GM23338 (cell line): ENCODE data around the gene KCTD2. TPM values are rescaled to one million over a fixed set of nuclear protein-coding genes. Genes with fewer than 3 reads are reported as not detected.
A peak's percentile ranks its signal among the peaks of the same experiment; 100 is the strongest.

Source experiments
- ATAC-seq: fragments of 200-7000 bp; cut with Tn5 transposase; 3 replicates; pipeline ENCODE4 v1.9.1; 2020
- DNase-seq: peaks from one replicate; pipeline ENCODE4 v3.0.0-alpha.2; 2015; ENCODE audit warnings: low spot score
- H2AFZ ChIP-seq: fragments of 200-600 bp; sonication (generic); 2 replicates; pipeline ENCODE4 v1.8.0; 2016; ENCODE audit warnings: antibody characterized with exemption, mild to moderate bottlenecking, moderate library complexity
- H3F3A ChIP-seq: fragments of 200-600 bp; sonication (generic); replicated peaks from 2 replicates; pipeline ENCODE4 v1.8.0; 2017; ENCODE audit warnings: antibody characterized with exemption, mixed run types, low read depth
- H3K27ac ChIP-seq: fragments of 200-600 bp; sonication (generic); 2 replicates; pipeline ENCODE4 v1.6.1; 2016; ENCODE audit warnings: low read depth
- H3K27me3 ChIP-seq: fragments of 200-600 bp; sonication (generic); 2 replicates; pipeline ENCODE4 v1.8.0; 2016; ENCODE audit warnings: mild to moderate bottlenecking, mixed run types, moderate library complexity; ENCODE audit not compliant: insufficient read depth
- H3K36me3 ChIP-seq: fragments of 200-600 bp; sonication (generic); 2 replicates; pipeline ENCODE4 v1.8.0; 2016; ENCODE audit warnings: mild to moderate bottlenecking; ENCODE audit not compliant: insufficient read depth
- H3K4me1 ChIP-seq: fragments of 200-600 bp; sonication (generic); 2 replicates; pipeline ENCODE4 v1.8.0; 2016; ENCODE audit warnings: mild to moderate bottlenecking, moderate library complexity; ENCODE audit not compliant: insufficient read depth
- H3K4me2 ChIP-seq: fragments of 200-600 bp; sonication (generic); 2 replicates; pipeline ENCODE4 v1.7.1; 2017; ENCODE audit warnings: mixed run types
- H3K4me3 ChIP-seq: fragments of 200-600 bp; sonication (generic); 2 replicates; pipeline ENCODE4 v1.6.1; 2016; ENCODE audit warnings: mixed run types
- H3K79me2 ChIP-seq: fragments of 200-600 bp; sonication (generic); replicated peaks from 2 replicates; pipeline ENCODE4 v1.8.0; 2017; ENCODE audit warnings: mild to moderate bottlenecking; ENCODE audit not compliant: insufficient read depth
- H3K9me2 ChIP-seq: fragments of 200-600 bp; sonication (generic); 2 replicates; pipeline ENCODE4 v1.8.0; 2017; ENCODE audit not compliant: insufficient read depth
- H4K20me1 ChIP-seq: fragments of 200-600 bp; sonication (generic); replicated peaks from 2 replicates; pipeline ENCODE4 v1.8.0; 2017; ENCODE audit warnings: mild to moderate bottlenecking; ENCODE audit not compliant: insufficient read depth
- H3K27ac Mint-ChIP-seq: 2 replicates; pipeline ENCODE4 v1.8.0; 2020; ENCODE audit warnings: inconsistent platforms, mild to moderate bottlenecking, moderate library complexity, mixed read lengths
- H3K27me3 Mint-ChIP-seq: 3 replicates; pipeline ENCODE4 v1.8.0; 2022; ENCODE audit warnings: low read depth, mild to moderate bottlenecking, moderate library complexity, mixed read lengths, inconsistent platforms; ENCODE audit not compliant: insufficient read depth, poor library complexity
- H3K36me3 Mint-ChIP-seq: 3 replicates; pipeline ENCODE4 v1.8.0; 2021; ENCODE audit warnings: low read depth, mild to moderate bottlenecking, inconsistent platforms, moderate library complexity, mixed read lengths
- H3K4me1 Mint-ChIP-seq: 3 replicates; pipeline ENCODE4 v1.8.0; 2020; ENCODE audit warnings: mild to moderate bottlenecking, inconsistent platforms, mixed read lengths
- H3K4me3 Mint-ChIP-seq: 3 replicates; pipeline ENCODE4 v1.8.0; 2021; ENCODE audit warnings: moderate library complexity, mild to moderate bottlenecking, inconsistent platforms, mixed read lengths
- H3K9me3 Mint-ChIP-seq: 3 replicates; pipeline ENCODE4 v1.8.0; 2020; ENCODE audit warnings: moderate library complexity, mild to moderate bottlenecking, inconsistent platforms, mixed read lengths
- CREB1 ChIP-seq: fragments of 250-450 bp; sonication (Bioruptor Pico); IDR thresholded peaks from 2 replicates; pipeline ENCODE4 v1.5.0; 2020; ENCODE audit warnings: low read depth, mild to moderate bottlenecking, moderate library complexity
- ETS1 ChIP-seq: IDR thresholded peaks from 2 replicates; pipeline ENCODE4 v1.6.1; 2016; ENCODE audit warnings: antibody characterized with exemption
- EZH2 ChIP-seq: fragments of 200-600 bp; sonication (generic); IDR thresholded peaks from one replicate; pipeline ENCODE4 v1.8.0; 2017; ENCODE audit warnings: antibody characterized with exemption, mild to moderate bottlenecking, low read depth; ENCODE audit not compliant: unreplicated experiment
- EZH2phosphoT487 ChIP-seq: fragments of 200-600 bp; sonication (generic); IDR thresholded peaks from one replicate; pipeline ENCODE4 v1.8.1; 2018; ENCODE audit warnings: antibody characterized with exemption; ENCODE audit not compliant: unreplicated experiment
- JUNB ChIP-seq: IDR thresholded peaks from one replicate; pipeline ENCODE4 v1.6.1; 2016; ENCODE audit warnings: antibody characterized with exemption; ENCODE audit not compliant: unreplicated experiment
- POLR2AphosphoS5 ChIP-seq: IDR thresholded peaks from 2 replicates; pipeline ENCODE4 v1.6.1; 2016; ENCODE audit warnings: antibody characterized with exemption, low read depth
- REST ChIP-seq: IDR thresholded peaks from one replicate; pipeline ENCODE4 v1.6.1; 2018; ENCODE audit warnings: antibody characterized with exemption; ENCODE audit not compliant: unreplicated experiment
- ZNF114 ChIP-seq: fragments of 250-450 bp; sonication (Bioruptor Pico); IDR thresholded peaks from 2 replicates; pipeline ENCODE4 v1.5.0; 2020; ENCODE audit warnings: mild to moderate bottlenecking, moderate library complexity
- ZNF331 ChIP-seq: fragments of 250-450 bp; sonication (Bioruptor Pico); IDR thresholded peaks from 2 replicates; pipeline ENCODE4 v1.5.0; 2020; ENCODE audit warnings: low read depth, mild to moderate bottlenecking, moderate library complexity
- polyA plus RNA-seq: library from polyadenylated mRNA; unstranded; fragments of >200 nt; fragmentation: Nextera tagmentation; extraction: Ambion mirVana; gene quantifications from 2 replicates; pipeline ENCODE4 v1.2.1, GENCODE V29; 2016
- total RNA-seq: library from RNA; depleted of rRNA; stranded (reverse); fragments of >200 nt; shearing (Covaris generic); gene quantifications from 2 replicates; pipeline ENCODE4 v1.2.3, GENCODE V29; 2014
- TF ChIP-seq, protein P1 (sequence below), 2 experiments: fragments of 200-600 bp in 1 of 2; sonication (generic) in 1 of 2; conservative IDR thresholded peaks; 2 replicates each; pipeline versions ENCODE4 v1.5.1 to v1.6.1; 2016 to 2017; ENCODE audit warnings: antibody characterized with exemption in 2 of 2, low read depth in 2 of 2, mild to moderate bottlenecking in 2 of 2, moderate library complexity in 1 of 2

KCTD2 gene
- total and polyA plus RNA-seq, 2 experiments from 2014 or later = 7.4 to 30.0 TPM

DNA sequence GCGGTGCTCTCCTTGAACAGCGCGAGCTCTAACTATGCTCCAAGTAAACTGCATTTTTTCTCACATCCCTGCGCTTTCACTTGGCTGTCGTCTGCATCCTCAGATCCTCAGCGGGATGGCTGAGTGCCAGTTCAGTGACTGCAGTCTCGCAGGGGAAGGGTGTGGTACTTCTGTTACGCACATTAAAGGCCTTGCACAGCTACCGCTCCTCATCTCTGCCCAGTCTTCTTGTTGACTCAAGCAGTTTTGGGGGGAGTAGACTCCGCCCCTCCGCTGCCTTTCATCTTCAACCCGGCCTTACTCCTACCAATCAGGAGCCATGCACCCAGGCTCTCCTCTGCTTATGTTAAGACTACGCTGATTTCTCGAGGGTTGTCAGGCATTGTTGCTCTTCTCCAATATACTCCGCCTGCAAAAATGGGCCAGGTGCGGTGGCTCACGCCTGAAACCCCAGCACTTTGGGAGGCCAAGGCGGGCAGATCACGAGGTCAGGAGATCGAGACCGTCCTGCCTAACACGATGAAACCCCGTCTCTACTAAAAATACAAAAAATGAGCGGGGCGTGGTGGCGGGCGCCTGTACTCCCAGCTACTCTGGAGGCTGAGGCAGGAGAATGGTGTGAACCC, 10.3 kb upstream of the KCTD2 start:
- H3K4me1 ChIP-seq = peaks cover 26% of the 10 kb centered on the region
- H3K27me3 ChIP-seq = peaks cover 5% of the 10 kb centered on the region; the same call in 1 of the 2 replicates
- Mint-ChIP-seq H3K4me3 (no peak overlapping the region; the same call in 2 of the 3 replicates), H3K36me3 (peaks cover 50% of the 10 kb centered on the region), H3K27me3 (peaks cover 30% of the 10 kb centered on the region), H3K4me1 (peaks cover 28% of the 10 kb centered on the region), H3K27ac (peak overlapping the region; percentile 46), H3K9me3 (peaks cover 14% of the 10 kb centered on the region; the same call in 2 of the 3 replicates)
- DNase-seq (peak; percentile 72), ATAC-seq (no peak)
- H3K36me3 ChIP-seq = peaks cover 24% of the 10 kb centered on the region
- peaks cover 42% of the 10 kb centered on the region for H3F3A ChIP-seq
- no peaks in the 10 kb centered on the region; the same call in 1 of the 2 replicates for H4K20me1 ChIP-seq
- no peaks in the 10 kb centered on the region for H3K79me2 ChIP-seq
- TF ChIP-seq EZH2phosphoT487 (no peak), POLR2AphosphoS5 (peak; percentile 48; the same call in 1 of the 2 replicates)
- no peak overlapping the region for H2AFZ ChIP-seq
- H3K4me2 ChIP-seq = peak overlapping the region; percentile 29; the same call in 1 of the 2 replicates
- no peaks in the 10 kb centered on the region for H3K9me2 ChIP-seq
- H3K4me3 ChIP-seq = no peak overlapping the region
- peak overlapping the region; percentile 90 for H3K27ac ChIP-seq

GRCh38 chr17:75039238-75039637, 7.8 kb upstream of the KCTD2 start:
- Histone ChIP-seq H4K20me1 (no peaks in the 10 kb centered on the region; the same call in 1 of the 2 replicates), H3K9me2 (no peaks in the 10 kb centered on the region), H3K27me3 (no peaks in the 10 kb centered on the region), H3K4me1 (peaks cover 48% of the 10 kb centered on the region), H3K4me2 (no peak overlapping the region), H3K79me2 (peaks cover 22% of the 10 kb centered on the region), H2AFZ (no peak overlapping the region), H3K36me3 (peaks cover 24% of the 10 kb centered on the region), H3F3A (peaks cover 49% of the 10 kb centered on the region), H3K4me3 (no peak overlapping the region), H3K27ac (no peak overlapping the region)
- peaks cover 23% of the 10 kb centered on the region for H3K27me3 Mint-ChIP-seq
- DNase-seq (no peak), ATAC-seq (no peak)
- TF ChIP-seq EZH2 (no peak), ZNF331 (CRISPR knock-in tag) (no peak), ETS1 (no peak)
- H3K4me1 Mint-ChIP-seq = peaks cover 45% of the 10 kb centered on the region
- H3K4me3 Mint-ChIP-seq = no peak overlapping the region
- H3K9me3 Mint-ChIP-seq = peaks cover 8% of the 10 kb centered on the region; the same call in 2 of the 3 replicates
- peaks cover 59% of the 10 kb centered on the region for H3K36me3 Mint-ChIP-seq
- no peak overlapping the region for H3K27ac Mint-ChIP-seq

DNA sequence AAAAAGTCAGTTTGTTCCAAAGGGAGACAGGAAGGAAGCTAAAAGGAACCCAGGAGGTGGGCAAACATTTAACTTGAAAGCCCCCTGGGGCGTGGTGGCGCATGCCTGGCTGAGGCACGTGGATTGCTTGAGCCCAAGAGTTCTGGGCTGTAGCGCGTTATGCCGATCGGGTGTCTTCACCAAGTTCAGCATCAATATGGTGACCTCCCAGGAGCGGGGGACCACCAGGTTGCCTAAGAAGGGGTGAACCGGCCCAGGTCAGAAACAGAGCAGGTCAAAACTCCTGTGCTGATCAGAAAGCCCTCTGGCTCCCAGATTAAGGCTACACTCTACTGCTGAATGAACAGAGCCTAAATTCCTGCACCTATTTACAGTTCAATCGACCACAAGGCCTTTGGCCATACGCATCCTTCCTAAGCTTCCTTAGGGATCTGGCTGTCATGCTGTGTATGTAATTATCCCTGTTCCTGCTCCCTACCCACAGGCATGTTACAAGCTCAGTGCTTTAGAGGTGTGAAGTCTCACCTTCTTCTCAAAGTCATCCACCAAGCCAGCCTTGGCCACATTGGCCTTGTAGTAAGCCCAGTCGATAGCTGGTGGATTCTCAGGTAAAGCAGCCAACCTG, 5.3 kb upstream of the KCTD2 start:
- Mint-ChIP-seq H3K27me3 (peaks cover 11% of the 10 kb centered on the region), H3K27ac (peak overlapping the region; percentile 77), H3K36me3 (peaks cover 53% of the 10 kb centered on the region), H3K9me3 (no peaks in the 10 kb centered on the region), H3K4me3 (no peak overlapping the region; the same call in 1 of the 3 replicates), H3K4me1 (peaks cover 43% of the 10 kb centered on the region)
- H3K4me2 ChIP-seq = no peak overlapping the region
- peak overlapping the region; percentile 77 for H3K27ac ChIP-seq
- peaks cover 24% of the 10 kb centered on the region for H3K36me3 ChIP-seq
- no peak overlapping the region for H2AFZ ChIP-seq
- H3K4me1 ChIP-seq = peaks cover 39% of the 10 kb centered on the region
- no peaks in the 10 kb centered on the region for H3K27me3 ChIP-seq
- ATAC-seq = no peak
- H3F3A ChIP-seq = peaks cover 47% of the 10 kb centered on the region
- no peak for DNase-seq
- no peak overlapping the region for H3K4me3 ChIP-seq
- peaks cover 36% of the 10 kb centered on the region for H3K79me2 ChIP-seq
- H3K9me2 ChIP-seq = no peaks in the 10 kb centered on the region
- no peaks in the 10 kb centered on the region; the same call in 1 of the 2 replicates for H4K20me1 ChIP-seq
- TF ChIP-seq ZNF114 (CRISPR knock-in tag) = no peak
- TF ChIP-seq EZH2phosphoT487 = no peak
- TF ChIP-seq CREB1 (CRISPR knock-in tag) = no peak
- TF ChIP-seq, protein P1, sequence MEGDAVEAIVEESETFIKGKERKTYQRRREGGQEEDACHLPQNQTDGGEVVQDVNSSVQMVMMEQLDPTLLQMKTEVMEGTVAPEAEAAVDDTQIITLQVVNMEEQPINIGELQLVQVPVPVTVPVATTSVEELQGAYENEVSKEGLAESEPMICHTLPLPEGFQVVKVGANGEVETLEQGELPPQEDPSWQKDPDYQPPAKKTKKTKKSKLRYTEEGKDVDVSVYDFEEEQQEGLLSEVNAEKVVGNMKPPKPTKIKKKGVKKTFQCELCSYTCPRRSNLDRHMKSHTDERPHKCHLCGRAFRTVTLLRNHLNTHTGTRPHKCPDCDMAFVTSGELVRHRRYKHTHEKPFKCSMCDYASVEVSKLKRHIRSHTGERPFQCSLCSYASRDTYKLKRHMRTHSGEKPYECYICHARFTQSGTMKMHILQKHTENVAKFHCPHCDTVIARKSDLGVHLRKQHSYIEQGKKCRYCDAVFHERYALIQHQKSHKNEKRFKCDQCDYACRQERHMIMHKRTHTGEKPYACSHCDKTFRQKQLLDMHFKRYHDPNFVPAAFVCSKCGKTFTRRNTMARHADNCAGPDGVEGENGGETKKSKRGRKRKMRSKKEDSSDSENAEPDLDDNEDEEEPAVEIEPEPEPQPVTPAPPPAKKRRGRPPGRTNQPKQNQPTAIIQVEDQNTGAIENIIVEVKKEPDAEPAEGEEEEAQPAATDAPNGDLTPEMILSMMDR (conservative IDR thresholded peaks at IDR 0.05; ENCODE audit: low read depth in 2 of 2) = no peak
- no peak for TF ChIP-seq JUNB
- TF ChIP-seq POLR2AphosphoS5 = no peak
- no peak for TF ChIP-seq EZH2
- TF ChIP-seq ZNF331 (CRISPR knock-in tag) = no peak
- no peak for TF ChIP-seq REST
